ENCODE measurements around the gene PFKP.
"Not testable (repeated sequence)": the region's sequence is repeated elsewhere in the genome, so short reads cannot be mapped to it uniquely, and the experiment has no call there.

PFKP gene

DNA sequence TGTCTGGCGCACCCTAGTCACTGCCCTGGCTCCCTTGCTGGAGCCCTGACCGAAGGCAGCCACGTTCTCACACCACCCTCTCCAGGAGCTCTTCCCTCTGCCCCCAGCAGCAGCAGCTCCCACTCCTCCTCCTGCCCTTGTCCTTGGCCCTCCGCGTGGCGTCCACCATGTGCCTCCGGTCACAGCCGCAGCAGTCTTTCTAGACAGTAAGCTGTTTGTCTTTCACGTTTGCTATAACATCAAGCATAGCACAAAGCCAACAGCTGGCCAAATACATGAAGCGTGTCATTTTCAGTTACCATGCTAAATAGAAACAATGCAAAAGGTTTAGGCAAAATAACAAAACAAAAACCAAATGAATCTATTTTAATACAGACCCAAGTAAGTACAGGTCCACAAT is 101.9 kb downstream of the PFKP start:
- H3K36me3 ChIP-seq (ENCODE audit: insufficient read depth, low read length) = peaks cover 31% of the 10 kb centered on the region; the same call in 1 of the 2 replicates

GRCh38 chr10:3169673-3170072 is 102.3 kb downstream of the PFKP start:
- Histone ChIP-seq H3K4me3 (ENCODE audit: low read length, poor library complexity, severe bottlenecking) (no peak overlapping the region), H3K9me2 (replicated peaks; ENCODE audit: low read depth, low read length) (no peaks in the 10 kb centered on the region), H4K20me1 (ENCODE audit: insufficient read depth, low read length, poor library complexity, severe bottlenecking) (peaks cover 7% of the 10 kb centered on the region), H3F3A (ENCODE audit: low read depth) (no peaks in the 10 kb centered on the region), H2AFZ (ENCODE audit: low read length) (no peak overlapping the region), H3K27me3 (ENCODE audit: insufficient read depth, low read length, poor library complexity, severe bottlenecking) (no peaks in the 10 kb centered on the region), H3K9ac (ENCODE audit: low read depth, low read length, poor library complexity, severe bottlenecking) (no peak overlapping the region), H3K4me1 (ENCODE audit: insufficient read depth, low read length, poor library complexity, severe bottlenecking) (peaks cover 11% of the 10 kb centered on the region), H3K79me2 (ENCODE audit: insufficient read depth, low read length) (peaks cover 24% of the 10 kb centered on the region), H3K36me3 (ENCODE audit: insufficient read depth, low read length) (peaks cover 27% of the 10 kb centered on the region; the same call in 1 of the 2 replicates), H3K4me2 (ENCODE audit: low read depth, low read length, poor library complexity, severe bottlenecking) (no peak overlapping the region), H3K9me3 (ENCODE audit: insufficient read depth, low read depth, low read length) (no peaks in the 10 kb centered on the region)
- TF ChIP-seq, protein P1, sequence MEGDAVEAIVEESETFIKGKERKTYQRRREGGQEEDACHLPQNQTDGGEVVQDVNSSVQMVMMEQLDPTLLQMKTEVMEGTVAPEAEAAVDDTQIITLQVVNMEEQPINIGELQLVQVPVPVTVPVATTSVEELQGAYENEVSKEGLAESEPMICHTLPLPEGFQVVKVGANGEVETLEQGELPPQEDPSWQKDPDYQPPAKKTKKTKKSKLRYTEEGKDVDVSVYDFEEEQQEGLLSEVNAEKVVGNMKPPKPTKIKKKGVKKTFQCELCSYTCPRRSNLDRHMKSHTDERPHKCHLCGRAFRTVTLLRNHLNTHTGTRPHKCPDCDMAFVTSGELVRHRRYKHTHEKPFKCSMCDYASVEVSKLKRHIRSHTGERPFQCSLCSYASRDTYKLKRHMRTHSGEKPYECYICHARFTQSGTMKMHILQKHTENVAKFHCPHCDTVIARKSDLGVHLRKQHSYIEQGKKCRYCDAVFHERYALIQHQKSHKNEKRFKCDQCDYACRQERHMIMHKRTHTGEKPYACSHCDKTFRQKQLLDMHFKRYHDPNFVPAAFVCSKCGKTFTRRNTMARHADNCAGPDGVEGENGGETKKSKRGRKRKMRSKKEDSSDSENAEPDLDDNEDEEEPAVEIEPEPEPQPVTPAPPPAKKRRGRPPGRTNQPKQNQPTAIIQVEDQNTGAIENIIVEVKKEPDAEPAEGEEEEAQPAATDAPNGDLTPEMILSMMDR (conservative IDR thresholded peaks at IDR 0.05; ENCODE audit: low read length) = no peak
- no peak for TF ChIP-seq EZH2phosphoT487 (IDR thresholded peaks at IDR 0.05; ENCODE audit: borderline replicate concordance)

More for the DNA sequence above, 101.9 kb downstream of the PFKP start:
- no peaks in the 10 kb centered on the region for H3K9me2 ChIP-seq (replicated peaks; ENCODE audit: low read depth, low read length)
- no peaks in the 10 kb centered on the region for H3K27me3 ChIP-seq (ENCODE audit: insufficient read depth, low read length, poor library complexity, severe bottlenecking)
- peaks cover 24% of the 10 kb centered on the region for H3K79me2 ChIP-seq (ENCODE audit: insufficient read depth, low read length)
- H3F3A ChIP-seq (ENCODE audit: low read depth) = no peaks in the 10 kb centered on the region
- H3K9ac ChIP-seq (ENCODE audit: low read depth, low read length, poor library complexity, severe bottlenecking) = no peak overlapping the region
- no peak overlapping the region for H3K4me2 ChIP-seq (ENCODE audit: low read depth, low read length, poor library complexity, severe bottlenecking)
- H3K9me3 ChIP-seq (ENCODE audit: insufficient read depth, low read depth, low read length) = no peaks in the 10 kb centered on the region
- no peak for TF ChIP-seq EZH2phosphoT487 (IDR thresholded peaks at IDR 0.05; ENCODE audit: borderline replicate concordance)
- TF ChIP-seq, protein P1 (conservative IDR thresholded peaks at IDR 0.05; ENCODE audit: low read length) = no peak
- peaks cover 11% of the 10 kb centered on the region for H3K4me1 ChIP-seq (ENCODE audit: insufficient read depth, low read length, poor library complexity, severe bottlenecking)
- peaks cover 7% of the 10 kb centered on the region for H4K20me1 ChIP-seq (ENCODE audit: insufficient read depth, low read length, poor library complexity, severe bottlenecking)
- H2AFZ ChIP-seq (ENCODE audit: low read length) = no peak overlapping the region
- H3K4me3 ChIP-seq (ENCODE audit: low read length, poor library complexity, severe bottlenecking) = no peak overlapping the region

DNA sequence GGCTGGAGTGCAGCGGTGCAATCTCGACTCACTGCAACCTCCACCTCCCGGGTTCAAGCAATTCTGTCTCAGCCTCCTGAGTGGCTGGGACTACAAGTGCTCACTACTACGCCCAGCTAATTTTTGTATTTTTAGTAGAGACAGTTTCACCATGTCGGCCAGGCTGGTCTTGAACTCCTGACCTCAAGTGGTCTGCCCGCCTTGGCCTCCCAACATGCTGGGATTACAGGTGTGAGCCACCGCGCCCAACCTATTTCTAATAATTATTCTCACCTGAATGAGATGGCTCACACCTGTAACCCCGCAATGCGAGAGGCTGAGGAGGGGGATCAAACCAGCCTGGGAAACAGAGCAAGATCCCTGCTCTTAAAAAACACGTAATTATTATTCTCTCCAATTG is 104.1 kb downstream of the PFKP start:
- Histone ChIP-seq H3K4me1 (ENCODE audit: insufficient read depth, low read length, poor library complexity, severe bottlenecking) (peaks cover 11% of the 10 kb centered on the region), H3K4me3 (ENCODE audit: low read length, poor library complexity, severe bottlenecking) (peak overlapping the region; percentile 81), H3K79me2 (ENCODE audit: insufficient read depth, low read length) (peaks cover 24% of the 10 kb centered on the region), H3K4me2 (ENCODE audit: low read depth, low read length, poor library complexity, severe bottlenecking) (peak overlapping the region; percentile 85), H3K36me3 (ENCODE audit: insufficient read depth, low read length) (peaks cover 11% of the 10 kb centered on the region; the same call in 1 of the 2 replicates), H3K9ac (ENCODE audit: low read depth, low read length, poor library complexity, severe bottlenecking) (peak overlapping the region; percentile 73)
- H3K9me2 ChIP-seq (replicated peaks; ENCODE audit: low read depth, low read length); H3K27me3 ChIP-seq (ENCODE audit: insufficient read depth, low read length, poor library complexity, severe bottlenecking); H3K9me3 ChIP-seq (ENCODE audit: insufficient read depth, low read depth, low read length); H2AFZ ChIP-seq (ENCODE audit: low read length); H3F3A ChIP-seq (ENCODE audit: low read depth); H4K20me1 ChIP-seq (ENCODE audit: insufficient read depth, low read length, poor library complexity, severe bottlenecking): not testable (repeated sequence)

- Histone ChIP-seq H2AFZ (ENCODE audit: low read length) (peak overlapping the region; percentile 65), H4K20me1 (ENCODE audit: insufficient read depth, low read length, poor library complexity, severe bottlenecking) (peaks cover 7% of the 10 kb centered on the region), H3F3A (ENCODE audit: low read depth) (no peaks in the 10 kb centered on the region), H3K9me2 (replicated peaks; ENCODE audit: low read depth, low read length) (no peaks in the 10 kb centered on the region), H3K36me3 (ENCODE audit: insufficient read depth, low read length) (peaks cover 5% of the 10 kb centered on the region; the same call in 1 of the 2 replicates), H3K9ac (ENCODE audit: low read depth, low read length, poor library complexity, severe bottlenecking) (peak overlapping the region; percentile 73), H3K9me3 (ENCODE audit: insufficient read depth, low read depth, low read length) (no peaks in the 10 kb centered on the region), H3K79me2 (ENCODE audit: insufficient read depth, low read length) (peaks cover 24% of the 10 kb centered on the region), H3K27me3 (ENCODE audit: insufficient read depth, low read length, poor library complexity, severe bottlenecking) (no peaks in the 10 kb centered on the region), H3K4me3 (ENCODE audit: low read length, poor library complexity, severe bottlenecking) (peak overlapping the region; percentile 81), H3K4me2 (ENCODE audit: low read depth, low read length, poor library complexity, severe bottlenecking) (peak overlapping the region; percentile 85), H3K4me1 (ENCODE audit: insufficient read depth, low read length, poor library complexity, severe bottlenecking) (peaks cover 11% of the 10 kb centered on the region)
- no peak for TF ChIP-seq EZH2phosphoT487 (IDR thresholded peaks at IDR 0.05; ENCODE audit: borderline replicate concordance)
- TF ChIP-seq, protein P1 (conservative IDR thresholded peaks at IDR 0.05; ENCODE audit: low read length) = no peak
Measured at GRCh38 chr10:3172081-3172445, 104.7 kb downstream of the PFKP start.
